ENCODE measurements around the gene PGM5.
"Not testable (repeated sequence)": the region's sequence is repeated elsewhere in the genome, so short reads cannot be mapped to it uniquely, and the experiment has no call there.

Gene PGM5

GRCh38 chr9:68356380-68357118 lies at the start of gene PGM5:
TSS of gene PGM5 (plus strand) at chr9:68356611. CDS start at chr9:68357128, 517 bp downstream.
- not testable (repeated sequence) for TF ChIP-seq GATA3, GATA2 (IDR thresholded peaks at IDR 0.05; ENCODE audit: low read depth, low read length)

GRCh38 chr9:68416936-68417564 lies 60.6 kb downstream of the PGM5 start:
- TF ChIP-seq GATA2 (IDR thresholded peaks at IDR 0.05; ENCODE audit: low read depth, low read length) (no peak), GATA3 (IDR thresholded peaks at IDR 0.05; ENCODE audit: low read depth, low read length) (no peak)

GRCh38 chr9:68417762-68418161 lies 61.4 kb downstream of the PGM5 start:
- TF ChIP-seq GATA3 (IDR thresholded peaks at IDR 0.05; ENCODE audit: low read depth, low read length) (no peak), GATA2 (IDR thresholded peaks at IDR 0.05; ENCODE audit: low read depth, low read length) (no peak)

DNA sequence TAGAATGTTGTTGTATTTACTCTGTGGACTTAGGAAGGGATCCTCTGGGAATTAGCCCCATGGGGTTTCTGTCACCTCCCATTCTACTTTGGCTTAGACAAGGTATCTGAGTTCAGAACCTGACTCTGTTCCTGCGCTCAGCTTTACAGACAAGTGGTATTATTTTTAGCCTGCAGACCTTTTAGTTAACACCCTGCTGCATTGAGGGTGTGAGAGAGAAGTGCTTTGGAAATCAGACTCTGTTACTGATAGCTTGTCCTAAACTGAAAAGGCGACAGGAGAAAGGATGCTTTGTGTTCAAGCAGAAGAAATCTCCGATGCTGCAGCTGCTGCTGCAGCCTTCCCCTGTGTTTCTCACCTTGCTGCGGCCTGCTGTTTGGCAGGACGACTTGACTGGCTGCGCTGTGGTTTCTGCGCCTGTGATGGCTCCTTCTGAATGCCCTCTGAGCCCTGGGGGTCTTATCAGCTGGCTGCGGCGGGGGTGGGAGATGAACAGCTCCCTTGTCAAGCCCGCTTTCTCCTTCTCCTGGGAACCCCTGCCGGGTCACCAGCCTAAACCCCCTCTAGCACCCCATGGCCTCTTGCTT lies 61.9 kb downstream of the PGM5 start:
- TF ChIP-seq GATA3 (IDR thresholded peaks at IDR 0.05; ENCODE audit: low read depth, low read length) (no peak), GATA2 (IDR thresholded peaks at IDR 0.05; ENCODE audit: low read depth, low read length) (no peak)

- no peak for TF ChIP-seq GATA2 (IDR thresholded peaks at IDR 0.05; ENCODE audit: low read depth, low read length)
- no peak for TF ChIP-seq GATA3 (IDR thresholded peaks at IDR 0.05; ENCODE audit: low read depth, low read length)
Measured at GRCh38 chr9:68419901-68420300, 63.5 kb downstream of the PGM5 start.

- no peak for TF ChIP-seq GATA3 (IDR thresholded peaks at IDR 0.05; ENCODE audit: low read depth, low read length)
- TF ChIP-seq GATA2 (IDR thresholded peaks at IDR 0.05; ENCODE audit: low read depth, low read length) = no peak
Measured at GRCh38 chr9:68426755-68427154, 70.3 kb downstream of the PGM5 start.

- TF ChIP-seq GATA2 (IDR thresholded peaks at IDR 0.05; ENCODE audit: low read depth, low read length) (no peak), GATA3 (IDR thresholded peaks at IDR 0.05; ENCODE audit: low read depth, low read length) (no peak)
Measured at GRCh38 chr9:68427216-68427977, 71.0 kb downstream of the PGM5 start.

DNA sequence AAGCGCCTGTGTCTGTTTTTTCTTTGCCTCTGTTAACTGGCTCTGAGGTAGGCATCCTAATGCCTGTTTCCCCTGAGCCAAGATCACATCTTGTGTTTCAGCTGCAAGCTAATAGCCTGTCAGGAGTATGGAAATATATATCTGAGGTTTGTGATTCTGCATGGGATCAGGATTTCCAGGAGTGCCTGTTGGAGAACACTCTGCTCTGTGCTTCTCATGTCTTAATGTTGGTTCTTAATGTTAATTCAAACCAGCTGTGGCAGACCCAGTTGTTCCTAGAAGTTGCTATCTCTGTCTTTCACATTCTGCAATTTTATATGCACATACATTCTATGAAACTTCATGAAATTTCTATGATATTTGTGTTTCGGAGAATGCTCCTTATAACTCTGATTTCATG lies 72.1 kb downstream of the PGM5 start:
- TF ChIP-seq GATA3 (IDR thresholded peaks at IDR 0.05; ENCODE audit: low read depth, low read length) (no peak), GATA2 (IDR thresholded peaks at IDR 0.05; ENCODE audit: low read depth, low read length) (no peak)

DNA sequence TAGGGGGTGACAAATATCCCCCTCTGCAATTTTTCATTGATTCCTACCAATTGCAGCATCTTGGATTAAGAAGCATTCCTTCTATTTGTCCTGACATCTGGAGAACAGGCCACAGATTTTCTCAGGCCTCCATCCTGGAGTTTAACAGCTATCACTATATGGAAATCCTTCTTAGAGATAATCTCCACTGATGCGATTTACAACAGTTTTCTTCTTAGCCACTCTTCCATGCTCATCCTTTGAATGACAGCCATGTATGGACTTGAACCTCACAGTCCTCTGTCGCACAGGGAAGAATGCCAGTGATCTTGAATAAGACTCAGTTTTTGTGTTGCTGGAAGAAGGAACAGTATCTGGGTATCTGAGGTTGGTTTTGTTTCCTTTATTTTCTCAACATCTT lies 73.2 kb downstream of the PGM5 start:
- TF ChIP-seq GATA2 (IDR thresholded peaks at IDR 0.05; ENCODE audit: low read depth, low read length) = no peak
- TF ChIP-seq GATA3 (IDR thresholded peaks at IDR 0.05; ENCODE audit: low read depth, low read length) = no peak

DNA sequence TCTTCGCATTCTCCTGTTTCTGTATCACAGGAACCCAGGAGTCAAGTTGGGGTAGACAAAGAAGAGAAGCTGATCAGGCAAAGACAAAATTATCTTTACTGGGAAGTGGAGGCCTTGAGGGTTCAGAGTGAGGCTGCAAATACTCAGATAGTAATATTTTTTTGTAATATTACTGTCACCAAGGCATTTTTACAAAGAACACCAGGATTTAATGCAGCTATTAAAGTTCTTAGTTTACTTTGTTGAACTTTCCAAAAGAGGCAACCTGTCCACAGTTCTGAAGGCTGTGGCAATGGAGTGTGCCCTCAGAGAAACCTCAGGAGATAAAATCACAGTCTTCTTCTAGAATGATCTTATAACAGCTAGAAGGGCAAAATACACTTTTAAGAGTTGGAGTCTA lies 74.9 kb downstream of the PGM5 start:
- no peak for TF ChIP-seq GATA3 (IDR thresholded peaks at IDR 0.05; ENCODE audit: low read depth, low read length)
- no peak for TF ChIP-seq GATA2 (IDR thresholded peaks at IDR 0.05; ENCODE audit: low read depth, low read length)

DNA sequence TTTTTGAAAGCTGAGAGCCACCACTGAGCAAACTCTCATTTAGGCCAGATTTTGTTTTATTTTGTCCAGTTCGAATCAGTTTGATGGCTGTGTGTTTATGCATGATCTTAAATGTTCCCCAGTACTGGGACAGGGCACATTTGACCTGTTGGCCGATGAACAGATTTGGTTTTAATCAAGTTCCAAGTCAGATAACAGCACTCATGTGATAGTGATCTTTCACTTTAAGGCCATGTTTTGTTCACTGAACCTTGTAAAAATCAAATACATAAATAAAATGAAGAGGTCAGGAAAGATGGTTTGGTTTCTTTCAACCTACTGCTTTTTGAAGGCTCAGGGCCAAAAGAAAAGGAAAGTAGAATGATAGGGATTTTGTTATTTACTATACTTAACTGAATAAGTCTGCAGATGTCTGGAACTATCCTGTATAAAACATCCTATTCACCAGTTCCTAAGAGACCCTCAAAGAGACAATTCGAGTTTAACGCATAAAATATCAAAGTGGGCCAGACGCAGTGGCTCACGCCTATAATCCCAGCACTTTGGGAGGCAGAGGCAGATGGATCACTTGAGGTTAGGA lies 77.2 kb downstream of the PGM5 start:
- TF ChIP-seq GATA3 (IDR thresholded peaks at IDR 0.05; ENCODE audit: low read depth, low read length) (no peak), GATA2 (IDR thresholded peaks at IDR 0.05; ENCODE audit: low read depth, low read length) (no peak)

GRCh38 chr9:68437785-68438184 lies 81.4 kb downstream of the PGM5 start:
- TF ChIP-seq GATA2 (IDR thresholded peaks at IDR 0.05; ENCODE audit: low read depth, low read length) = no peak
- no peak for TF ChIP-seq GATA3 (IDR thresholded peaks at IDR 0.05; ENCODE audit: low read depth, low read length)

DNA sequence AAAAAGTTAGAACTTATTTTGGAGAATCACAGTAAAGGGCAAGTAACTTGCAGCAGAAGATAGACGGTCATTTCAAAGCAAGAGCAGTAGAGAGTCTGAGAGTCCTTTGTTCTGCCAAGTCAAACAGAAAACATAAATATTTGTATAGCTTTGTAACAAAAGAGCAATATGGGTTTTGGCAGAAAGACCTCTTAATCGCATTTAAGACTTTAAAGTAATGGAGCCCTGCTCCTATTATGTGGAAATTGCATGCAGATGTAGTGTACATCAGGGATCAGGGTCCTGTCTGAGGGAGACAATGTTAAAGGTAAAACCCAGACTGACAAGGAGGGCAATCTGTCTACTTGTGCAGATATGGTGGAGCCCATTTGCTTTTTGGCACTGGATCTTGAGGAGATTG lies 87.2 kb downstream of the PGM5 start:
- TF ChIP-seq GATA3 (IDR thresholded peaks at IDR 0.05; ENCODE audit: low read depth, low read length) = no peak
- TF ChIP-seq GATA2 (IDR thresholded peaks at IDR 0.05; ENCODE audit: low read depth, low read length) = no peak

GRCh38 chr9:68446836-68447235 lies 90.4 kb downstream of the PGM5 start:
- TF ChIP-seq GATA3 (IDR thresholded peaks at IDR 0.05; ENCODE audit: low read depth, low read length) (no peak), GATA2 (IDR thresholded peaks at IDR 0.05; ENCODE audit: low read depth, low read length) (no peak)
